ENCODE data around the gene IL5. TPM values are rescaled to one million over a fixed set of nuclear protein-coding genes. Genes with fewer than 3 reads are reported as not detected.

Gene IL5
- not detected in 2 replicates for total RNA-seq

GRCh38 chr5:132543472-132544201 lies at the start of gene IL5:
TSS of gene IL5 (minus strand) at chr5:132543522. CDS start at chr5:132543478, 44 bp downstream.

GRCh38 chr5:132556763-132557477 lies 13.6 kb upstream of the IL5 start, which contains the start of gene RAD50:
TSS of gene RAD50 (plus strand) at chr5:132556977. CDS start at chr5:132557325, 348 bp downstream.

Other genes with a start within 250 kb of the IL5 start
- 1.7 and 2.1 TPM in 2 replicates for gene SLC22A4, start 249.1 kb downstream of the IL5 start, total RNA-seq
- gene SLC22A5, start 173.8 kb downstream of the IL5 start, total RNA-seq: 3.2 and 4.6 TPM in 2 replicates
- gene IRF1, start 52.7 kb downstream of the IL5 start, total RNA-seq: 12.9 and 13.1 TPM in 2 replicates
- 9.1 and 10.4 TPM in 2 replicates for gene RAD50, start 13.5 kb upstream of the IL5 start, total RNA-seq
- not detected in 2 replicates for gene IL13, start 114.7 kb upstream of the IL5 start, total RNA-seq
- not detected in 2 replicates for gene IL4, start 130.5 kb upstream of the IL5 start, total RNA-seq
- 3.1 and 3.4 TPM in 2 replicates for gene KIF3A, start 194.0 kb upstream of the IL5 start, total RNA-seq
- not detected in 2 replicates for gene CCNI2, start 203.9 kb upstream of the IL5 start, total RNA-seq
- 41.9 and 45.1 TPM in 2 replicates for gene SEPTIN8, start 233.7 kb upstream of the IL5 start, total RNA-seq

Data from bronchus fibroblast of lung (primary cell).